ENCODE measurements around the gene SPPL2A. TPM values are rescaled to one million over a fixed set of nuclear protein-coding genes. Genes with fewer than 3 reads are reported as not detected.

Gene SPPL2A
- total RNA-seq, 3 donors from 2014 or later: 84.6 to 162 (median 135) TPM

DNA sequence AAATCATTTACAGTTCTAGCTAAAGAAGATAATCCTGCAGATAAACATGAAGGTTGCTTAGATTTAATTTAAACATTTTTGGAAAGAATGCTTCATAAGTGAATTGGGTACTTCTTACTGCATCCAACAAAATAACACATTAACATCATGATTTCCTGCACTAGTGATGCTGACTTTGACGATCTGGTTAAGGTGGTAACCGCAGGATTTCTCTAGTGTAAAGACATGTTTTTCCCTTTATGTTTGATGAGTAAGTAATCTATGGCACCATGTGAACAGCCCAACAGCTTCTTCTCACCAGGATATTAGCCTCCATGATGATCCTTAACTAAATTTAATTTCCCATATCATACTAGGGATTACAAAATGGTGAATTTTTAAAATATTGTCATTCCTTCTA lies 14.1 kb downstream of the SPPL2A start:
- Histone ChIP-seq H3K27ac (no peak overlapping the region), H3K4me3 (no peak overlapping the region), H3K27me3 (no peaks in the 10 kb centered on the region), H3K9me3 (no peaks in the 10 kb centered on the region), H3K36me3 (no peaks in the 10 kb centered on the region), H3K4me1 (no peaks in the 10 kb centered on the region)
- intact Hi-C loops (cut with DNase I; ENCODE audit: low total_unique reads): no loop called here
- DNase-seq (ENCODE audit: low spot score in 2 of 2): no peak
- TF ChIP-seq POLR2A (IDR thresholded peaks at IDR 0.05): no peak
- TF ChIP-seq POLR2AphosphoS5 (IDR thresholded peaks at IDR 0.05): no peak
- TF ChIP-seq, protein P1, sequence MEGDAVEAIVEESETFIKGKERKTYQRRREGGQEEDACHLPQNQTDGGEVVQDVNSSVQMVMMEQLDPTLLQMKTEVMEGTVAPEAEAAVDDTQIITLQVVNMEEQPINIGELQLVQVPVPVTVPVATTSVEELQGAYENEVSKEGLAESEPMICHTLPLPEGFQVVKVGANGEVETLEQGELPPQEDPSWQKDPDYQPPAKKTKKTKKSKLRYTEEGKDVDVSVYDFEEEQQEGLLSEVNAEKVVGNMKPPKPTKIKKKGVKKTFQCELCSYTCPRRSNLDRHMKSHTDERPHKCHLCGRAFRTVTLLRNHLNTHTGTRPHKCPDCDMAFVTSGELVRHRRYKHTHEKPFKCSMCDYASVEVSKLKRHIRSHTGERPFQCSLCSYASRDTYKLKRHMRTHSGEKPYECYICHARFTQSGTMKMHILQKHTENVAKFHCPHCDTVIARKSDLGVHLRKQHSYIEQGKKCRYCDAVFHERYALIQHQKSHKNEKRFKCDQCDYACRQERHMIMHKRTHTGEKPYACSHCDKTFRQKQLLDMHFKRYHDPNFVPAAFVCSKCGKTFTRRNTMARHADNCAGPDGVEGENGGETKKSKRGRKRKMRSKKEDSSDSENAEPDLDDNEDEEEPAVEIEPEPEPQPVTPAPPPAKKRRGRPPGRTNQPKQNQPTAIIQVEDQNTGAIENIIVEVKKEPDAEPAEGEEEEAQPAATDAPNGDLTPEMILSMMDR (IDR thresholded peaks at IDR 0.05): no peak

DNA sequence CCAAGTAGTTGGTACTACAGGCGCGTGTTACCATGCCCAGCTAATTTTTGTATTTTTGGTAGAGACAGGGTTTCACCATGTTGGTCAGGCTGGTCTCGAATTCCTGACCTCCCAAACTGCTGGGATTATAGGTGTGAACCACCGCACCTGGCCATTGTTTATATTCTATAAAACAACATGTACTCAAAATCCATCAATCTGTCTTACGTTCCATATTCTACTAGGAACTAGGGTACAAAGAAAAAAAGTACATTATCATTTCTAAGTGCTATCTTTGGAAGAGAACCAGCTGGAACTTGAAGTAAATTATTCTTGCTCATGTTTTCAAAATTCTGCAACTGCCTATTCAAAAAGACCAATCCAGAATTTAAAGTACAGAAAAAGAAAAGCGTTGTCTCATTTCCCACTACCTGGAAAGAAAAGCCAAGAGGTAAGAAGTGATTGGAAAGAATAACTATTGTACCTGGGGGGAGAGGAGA lies 15.2 kb downstream of the SPPL2A start:
- H3K27me3 ChIP-seq: no peaks in the 10 kb centered on the region
- no peak overlapping the region for H3K4me3 ChIP-seq
- TF ChIP-seq, protein P1 (IDR thresholded peaks at IDR 0.05): no peak
- TF ChIP-seq POLR2A (IDR thresholded peaks at IDR 0.05) (no peak), POLR2AphosphoS5 (IDR thresholded peaks at IDR 0.05) (no peak)
- H3K27ac ChIP-seq: no peak overlapping the region
- H3K9me3 ChIP-seq: no peaks in the 10 kb centered on the region
- no peak for DNase-seq (ENCODE audit: low spot score in 2 of 2)
- intact Hi-C loops (cut with DNase I; ENCODE audit: low total_unique reads): no loop called here
- no peaks in the 10 kb centered on the region for H3K4me1 ChIP-seq
- no peaks in the 10 kb centered on the region for H3K36me3 ChIP-seq

DNA sequence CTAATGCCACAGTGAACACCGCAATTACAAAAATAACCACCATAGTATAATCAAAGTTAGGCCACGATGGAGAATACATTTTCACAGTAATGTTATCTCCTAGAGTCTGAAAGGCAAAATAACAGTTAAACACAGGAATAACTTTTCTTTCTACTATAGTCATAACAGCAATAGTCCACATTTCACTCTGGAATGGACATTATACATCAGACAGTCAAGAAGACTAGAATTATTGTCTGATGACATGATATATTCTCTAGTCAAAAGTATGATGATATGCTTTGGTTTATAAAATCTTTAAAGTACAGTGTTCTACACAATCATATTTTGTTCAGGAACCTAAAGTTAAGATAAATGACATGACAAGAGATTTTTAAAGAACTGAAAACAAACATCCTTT lies 18.0 kb downstream of the SPPL2A start:
- no peaks in the 10 kb centered on the region for H3K36me3 ChIP-seq
- TF ChIP-seq POLR2AphosphoS5 (IDR thresholded peaks at IDR 0.05) (no peak), POLR2A (IDR thresholded peaks at IDR 0.05) (no peak)
- TF ChIP-seq, protein P1 (IDR thresholded peaks at IDR 0.05): no peak
- DNase-seq (ENCODE audit: low spot score in 2 of 2): no peak
- no peaks in the 10 kb centered on the region for H3K27me3 ChIP-seq
- H3K4me3 ChIP-seq: no peak overlapping the region
- intact Hi-C loops (cut with DNase I; ENCODE audit: low total_unique reads): no loop called here
- H3K27ac ChIP-seq: no peak overlapping the region
- no peaks in the 10 kb centered on the region for H3K9me3 ChIP-seq
- H3K4me1 ChIP-seq: no peaks in the 10 kb centered on the region

DNA sequence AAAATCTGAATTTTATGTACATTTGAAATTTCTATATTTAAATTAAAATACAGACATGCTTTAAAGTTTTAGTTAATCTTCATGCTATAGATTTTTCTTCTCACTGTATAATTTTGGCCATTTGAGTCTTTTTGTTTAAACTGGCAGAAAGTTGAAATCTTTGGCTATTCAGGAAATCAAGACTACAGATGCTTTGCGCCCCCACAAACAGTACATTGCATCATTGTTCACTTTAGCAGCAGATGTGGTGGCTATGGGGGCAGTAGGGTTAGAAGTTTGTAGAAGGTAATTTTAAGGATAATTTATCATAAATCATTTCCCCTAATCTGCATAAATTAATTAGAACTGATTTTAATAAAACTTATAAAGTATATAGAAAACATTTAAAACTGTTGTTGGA lies 20.9 kb downstream of the SPPL2A start:
- H3K4me3 ChIP-seq: no peak overlapping the region
- no peaks in the 10 kb centered on the region for H3K9me3 ChIP-seq
- no peak overlapping the region for H3K27ac ChIP-seq
- no peaks in the 10 kb centered on the region for H3K36me3 ChIP-seq
- intact Hi-C loops (cut with DNase I; ENCODE audit: low total_unique reads): no loop called here
- H3K4me1 ChIP-seq: no peaks in the 10 kb centered on the region
- H3K27me3 ChIP-seq: no peaks in the 10 kb centered on the region
- no peak for DNase-seq (ENCODE audit: low spot score in 2 of 2)
- no peak for TF ChIP-seq POLR2AphosphoS5 (IDR thresholded peaks at IDR 0.05)

DNA sequence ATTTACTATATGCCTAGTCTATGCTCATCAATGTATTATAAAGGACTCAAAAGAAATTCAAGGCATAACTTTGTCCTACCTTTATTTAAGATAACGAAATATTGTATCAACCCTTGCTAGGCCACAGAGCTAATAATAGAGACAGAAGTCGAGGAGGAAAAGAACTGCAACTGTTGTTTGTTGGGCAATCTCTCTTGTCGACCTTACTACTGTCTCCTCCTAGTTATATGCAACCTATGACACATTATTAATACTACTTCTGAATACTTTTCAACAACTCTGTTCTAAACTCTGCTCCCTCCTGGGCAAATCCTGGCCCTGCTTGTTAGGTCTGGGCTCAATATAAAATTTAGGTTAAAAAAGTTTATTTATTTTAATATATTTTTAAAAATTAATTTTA lies 24.6 kb downstream of the SPPL2A start:
- Histone ChIP-seq H3K4me1 (no peaks in the 10 kb centered on the region), H3K27ac (no peak overlapping the region), H3K36me3 (no peaks in the 10 kb centered on the region), H3K27me3 (no peaks in the 10 kb centered on the region), H3K4me3 (no peak overlapping the region), H3K9me3 (no peaks in the 10 kb centered on the region)
- no peak for TF ChIP-seq POLR2AphosphoS5 (IDR thresholded peaks at IDR 0.05)
- no peak for TF ChIP-seq POLR2A (IDR thresholded peaks at IDR 0.05)
- TF ChIP-seq, protein P1 (IDR thresholded peaks at IDR 0.05): no peak
- DNase-seq (ENCODE audit: low spot score in 2 of 2): no peak
- intact Hi-C loops (cut with DNase I; ENCODE audit: low total_unique reads): no loop called here

DNA sequence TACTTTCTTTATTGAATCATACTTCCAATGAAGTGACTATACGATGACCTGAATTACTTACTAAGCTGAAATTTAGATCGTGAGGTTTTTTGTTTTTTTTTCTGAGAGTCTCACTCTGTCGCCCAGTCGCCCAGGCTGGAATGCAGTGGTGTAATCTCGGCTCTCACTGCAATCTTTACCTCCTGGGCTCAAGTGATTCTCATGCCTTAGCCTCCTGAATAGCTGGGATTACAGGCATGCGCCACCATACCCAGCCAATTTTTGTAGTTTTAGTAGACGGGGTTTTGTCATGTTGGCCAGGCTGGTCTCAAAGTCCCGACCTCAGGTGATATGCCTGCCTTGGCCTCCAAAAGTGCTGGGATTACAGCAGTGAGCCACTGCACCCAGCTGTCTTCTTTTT lies 28.7 kb downstream of the SPPL2A start:
- no peak for TF ChIP-seq POLR2A (IDR thresholded peaks at IDR 0.05)
- TF ChIP-seq, protein P1 (IDR thresholded peaks at IDR 0.05): no peak
- TF ChIP-seq POLR2AphosphoS5 (IDR thresholded peaks at IDR 0.05): no peak
- no peak for DNase-seq (ENCODE audit: low spot score in 2 of 2)
- Histone ChIP-seq H3K4me1 (no peaks in the 10 kb centered on the region), H3K9me3 (no peaks in the 10 kb centered on the region), H3K36me3 (no peaks in the 10 kb centered on the region), H3K27me3 (no peaks in the 10 kb centered on the region), H3K4me3 (no peak overlapping the region), H3K27ac (no peak overlapping the region)
- intact Hi-C loops (cut with DNase I; ENCODE audit: low total_unique reads): no loop called here
